H1 (cell line): ENCODE results near the gene MMP12.

Experiments
- BRCA1 ChIP-seq: IDR thresholded peaks from 2 replicates; pipeline ENCODE4 v1.6.1; 2012; ENCODE audit warnings: low read depth, low read length, improper control_type of control experiment
- CBX5 ChIP-seq: fragments of 300-800, 300-1000 bp; sonication (generic); IDR thresholded peaks from 2 replicates; pipeline ENCODE4 v1.7.1; 2016; ENCODE audit warnings: antibody characterized with exemption, low read length, low read depth
- CHD2 ChIP-seq: IDR thresholded peaks from 2 replicates; pipeline ENCODE4 v1.6.1; 2012; ENCODE audit warnings: low read length, improper control_type of control experiment
- EZH2 ChIP-seq: fragments of 200-600 bp; sonication (generic); IDR thresholded peaks from 2 replicates; pipeline ENCODE4 v1.7.1; 2012; ENCODE audit warnings: low read depth, mild to moderate bottlenecking, moderate library complexity, low read length, inconsistent platforms; ENCODE audit not compliant: severe bottlenecking
- HDAC2 ChIP-seq, 2 experiments: fragments of 300-600 bp in 1 of 2; sonication (generic) in 1 of 2; IDR thresholded peaks; 2 replicates each; pipeline ENCODE4 v1.6.1; 2011 to 2012; ENCODE audit warnings: low read depth in 2 of 2, low read length in 2 of 2, mild to moderate bottlenecking in 2 of 2, moderate library complexity in 2 of 2, borderline replicate concordance in 1 of 2, inconsistent platforms in 1 of 2
- POLR2A ChIP-seq, 2 experiments: IDR thresholded peaks; 1 replicate in 1 of 2; 2 replicates in 1 of 2; pipeline ENCODE4 v1.6.1; 2011; ENCODE audit warnings: low read depth in 2 of 2, low read length in 2 of 2, mild to moderate bottlenecking in 2 of 2; ENCODE audit errors: control extremely low read depth in 1 of 2
- POLR2AphosphoS5 ChIP-seq: IDR thresholded peaks from 2 replicates; pipeline ENCODE4 v1.6.1; 2011; ENCODE audit warnings: low read depth, low read length
- SP1 ChIP-seq: IDR thresholded peaks from 2 replicates; pipeline ENCODE4 v1.6.1; 2011; ENCODE audit warnings: low read depth, low read length
- SP4 ChIP-seq: IDR thresholded peaks from 2 replicates; pipeline ENCODE4 v1.6.1; 2012; ENCODE audit warnings: low read length, inconsistent platforms
- TAF7 ChIP-seq: optimal IDR thresholded peaks from 2 replicates; pipeline ENCODE3; 2011; ENCODE audit warnings: low read depth, mild to moderate bottlenecking, inconsistent platforms, low read length, moderate library complexity, borderline replicate concordance
- TF ChIP-seq, protein P1 (sequence below), 3 experiments: IDR thresholded peaks; 1 replicate in 2 of 3; 2 replicates in 1 of 3; pipeline versions ENCODE4 v1.5.1 to v1.6.1; 2011; ENCODE audit warnings: low read length in 3 of 3, mild to moderate bottlenecking in 3 of 3, inconsistent platforms in 2 of 3, low read depth in 1 of 3, moderate library complexity in 1 of 3; ENCODE audit not compliant: insufficient read depth in 1 of 3; ENCODE audit errors: control extremely low read depth in 1 of 3
- TF ChIP-seq, protein P2 (sequence below): IDR thresholded peaks from 2 replicates; pipeline ENCODE4 v1.6.1; 2012; ENCODE audit warnings: inconsistent platforms

DNA sequence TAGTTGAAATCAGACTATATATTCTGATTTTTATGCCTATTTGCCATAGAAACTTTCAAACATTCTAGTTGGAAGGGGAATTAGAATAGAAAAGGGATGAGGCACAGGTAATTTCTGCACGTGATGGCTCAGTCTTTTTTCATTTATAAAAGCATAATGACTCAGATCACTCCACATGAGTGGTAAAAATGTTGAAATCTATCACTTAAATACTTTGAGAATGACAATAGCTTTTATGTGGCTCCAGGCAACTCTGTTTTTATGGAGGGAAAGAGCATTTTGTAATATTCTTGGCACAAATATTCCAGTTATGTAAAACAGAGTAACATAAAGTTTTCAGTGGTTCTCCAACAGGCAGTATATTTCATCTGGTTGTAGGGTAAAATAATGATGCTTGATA is 25.5 kb downstream of the MMP12 start:
- TF ChIP-seq SP1, result no peak
- TF ChIP-seq, protein P1, sequence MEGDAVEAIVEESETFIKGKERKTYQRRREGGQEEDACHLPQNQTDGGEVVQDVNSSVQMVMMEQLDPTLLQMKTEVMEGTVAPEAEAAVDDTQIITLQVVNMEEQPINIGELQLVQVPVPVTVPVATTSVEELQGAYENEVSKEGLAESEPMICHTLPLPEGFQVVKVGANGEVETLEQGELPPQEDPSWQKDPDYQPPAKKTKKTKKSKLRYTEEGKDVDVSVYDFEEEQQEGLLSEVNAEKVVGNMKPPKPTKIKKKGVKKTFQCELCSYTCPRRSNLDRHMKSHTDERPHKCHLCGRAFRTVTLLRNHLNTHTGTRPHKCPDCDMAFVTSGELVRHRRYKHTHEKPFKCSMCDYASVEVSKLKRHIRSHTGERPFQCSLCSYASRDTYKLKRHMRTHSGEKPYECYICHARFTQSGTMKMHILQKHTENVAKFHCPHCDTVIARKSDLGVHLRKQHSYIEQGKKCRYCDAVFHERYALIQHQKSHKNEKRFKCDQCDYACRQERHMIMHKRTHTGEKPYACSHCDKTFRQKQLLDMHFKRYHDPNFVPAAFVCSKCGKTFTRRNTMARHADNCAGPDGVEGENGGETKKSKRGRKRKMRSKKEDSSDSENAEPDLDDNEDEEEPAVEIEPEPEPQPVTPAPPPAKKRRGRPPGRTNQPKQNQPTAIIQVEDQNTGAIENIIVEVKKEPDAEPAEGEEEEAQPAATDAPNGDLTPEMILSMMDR (IDR thresholded peaks at IDR 0.05; ENCODE audit: control extremely low read depth in 1 of 3, insufficient read depth in 1 of 3, low read depth in 1 of 3, low read length in 3 of 3), result no peak
- no peak for TF ChIP-seq BRCA1
- TF ChIP-seq EZH2, result no peak
- TF ChIP-seq, protein P2, sequence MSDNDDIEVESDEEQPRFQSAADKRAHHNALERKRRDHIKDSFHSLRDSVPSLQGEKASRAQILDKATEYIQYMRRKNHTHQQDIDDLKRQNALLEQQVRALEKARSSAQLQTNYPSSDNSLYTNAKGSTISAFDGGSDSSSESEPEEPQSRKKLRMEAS, result no peak
- TF ChIP-seq TAF7, result no peak
- TF ChIP-seq CBX5, result no peak
- no peak for TF ChIP-seq HDAC2 (IDR thresholded peaks at IDR 0.05; ENCODE audit: borderline replicate concordance in 1 of 2, low read depth in 2 of 2, low read length in 2 of 2)
- no peak for TF ChIP-seq POLR2AphosphoS5
- no peak for TF ChIP-seq CHD2
- no peak for TF ChIP-seq POLR2A (IDR thresholded peaks at IDR 0.05; ENCODE audit: control extremely low read depth in 1 of 2, low read depth in 2 of 2, low read length in 2 of 2)
- TF ChIP-seq SP4, result no peak
